Neural progenitor cell (in vitro differentiated cells): ENCODE results near the gene PZP.

Experiments used
- EZH2 ChIP-seq: fragments of 200-600 bp; sonication (generic); IDR thresholded peaks from 2 replicates; pipeline ENCODE4 v1.6.1; 2017; ENCODE audit warnings: antibody characterized with exemption, mild to moderate bottlenecking, moderate library complexity
- EZH2phosphoT487 ChIP-seq: fragments of 200-600 bp; sonication (generic); IDR thresholded peaks from 2 replicates; pipeline ENCODE4 v1.6.1; 2017; ENCODE audit warnings: antibody characterized with exemption
- TF ChIP-seq, protein P1 (sequence below): fragments of 200-600 bp; sonication (generic); IDR thresholded peaks from 2 replicates; pipeline ENCODE4 v1.5.1; 2017; ENCODE audit warnings: antibody characterized with exemption, mild to moderate bottlenecking

DNA sequence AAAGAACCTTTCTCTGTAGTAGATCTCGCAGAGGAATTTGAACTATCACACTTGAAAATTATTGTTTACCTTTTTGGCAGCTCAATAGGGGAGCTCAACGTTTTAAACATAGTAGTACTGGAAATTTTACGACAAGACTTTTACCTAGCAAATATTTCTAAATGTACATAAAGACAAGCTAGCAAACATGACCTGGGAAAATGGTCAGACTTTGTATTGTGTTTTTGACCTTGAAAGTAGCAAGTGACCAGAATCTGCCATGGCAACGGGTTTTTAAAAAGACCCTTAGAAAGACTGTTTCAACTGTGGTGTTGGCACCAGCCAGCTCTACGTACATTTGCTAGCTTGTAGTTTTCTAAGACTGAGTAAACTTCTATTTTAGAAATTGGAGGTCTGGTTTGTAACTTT, 72.3 kb downstream of the PZP start:
- TF ChIP-seq, protein P1, sequence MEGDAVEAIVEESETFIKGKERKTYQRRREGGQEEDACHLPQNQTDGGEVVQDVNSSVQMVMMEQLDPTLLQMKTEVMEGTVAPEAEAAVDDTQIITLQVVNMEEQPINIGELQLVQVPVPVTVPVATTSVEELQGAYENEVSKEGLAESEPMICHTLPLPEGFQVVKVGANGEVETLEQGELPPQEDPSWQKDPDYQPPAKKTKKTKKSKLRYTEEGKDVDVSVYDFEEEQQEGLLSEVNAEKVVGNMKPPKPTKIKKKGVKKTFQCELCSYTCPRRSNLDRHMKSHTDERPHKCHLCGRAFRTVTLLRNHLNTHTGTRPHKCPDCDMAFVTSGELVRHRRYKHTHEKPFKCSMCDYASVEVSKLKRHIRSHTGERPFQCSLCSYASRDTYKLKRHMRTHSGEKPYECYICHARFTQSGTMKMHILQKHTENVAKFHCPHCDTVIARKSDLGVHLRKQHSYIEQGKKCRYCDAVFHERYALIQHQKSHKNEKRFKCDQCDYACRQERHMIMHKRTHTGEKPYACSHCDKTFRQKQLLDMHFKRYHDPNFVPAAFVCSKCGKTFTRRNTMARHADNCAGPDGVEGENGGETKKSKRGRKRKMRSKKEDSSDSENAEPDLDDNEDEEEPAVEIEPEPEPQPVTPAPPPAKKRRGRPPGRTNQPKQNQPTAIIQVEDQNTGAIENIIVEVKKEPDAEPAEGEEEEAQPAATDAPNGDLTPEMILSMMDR: no peak
- TF ChIP-seq EZH2: no peak
- TF ChIP-seq EZH2phosphoT487: no peak
